Measurements from ENCODE around the gene RNF157.

DNA sequence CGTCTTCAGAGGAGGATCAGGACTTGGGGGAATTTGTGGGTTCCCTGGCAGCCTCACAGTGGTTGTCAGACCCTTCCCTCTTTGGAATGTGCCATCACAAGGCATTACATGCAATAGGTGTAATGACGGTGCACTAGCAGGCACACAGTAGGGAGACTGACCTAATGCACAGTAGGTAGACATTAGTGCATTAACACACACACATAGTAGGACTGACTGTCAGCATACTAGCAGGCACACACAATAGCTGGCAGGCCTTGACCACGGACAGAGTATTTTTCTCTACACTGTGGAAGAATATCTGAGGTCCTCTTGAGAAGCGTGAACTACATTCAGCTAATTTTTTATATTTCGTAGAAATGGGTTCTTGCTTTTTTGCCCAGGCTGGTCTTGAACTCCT, 14.0 kb upstream of the RNF157 start:
- TF ChIP-seq, protein P1, sequence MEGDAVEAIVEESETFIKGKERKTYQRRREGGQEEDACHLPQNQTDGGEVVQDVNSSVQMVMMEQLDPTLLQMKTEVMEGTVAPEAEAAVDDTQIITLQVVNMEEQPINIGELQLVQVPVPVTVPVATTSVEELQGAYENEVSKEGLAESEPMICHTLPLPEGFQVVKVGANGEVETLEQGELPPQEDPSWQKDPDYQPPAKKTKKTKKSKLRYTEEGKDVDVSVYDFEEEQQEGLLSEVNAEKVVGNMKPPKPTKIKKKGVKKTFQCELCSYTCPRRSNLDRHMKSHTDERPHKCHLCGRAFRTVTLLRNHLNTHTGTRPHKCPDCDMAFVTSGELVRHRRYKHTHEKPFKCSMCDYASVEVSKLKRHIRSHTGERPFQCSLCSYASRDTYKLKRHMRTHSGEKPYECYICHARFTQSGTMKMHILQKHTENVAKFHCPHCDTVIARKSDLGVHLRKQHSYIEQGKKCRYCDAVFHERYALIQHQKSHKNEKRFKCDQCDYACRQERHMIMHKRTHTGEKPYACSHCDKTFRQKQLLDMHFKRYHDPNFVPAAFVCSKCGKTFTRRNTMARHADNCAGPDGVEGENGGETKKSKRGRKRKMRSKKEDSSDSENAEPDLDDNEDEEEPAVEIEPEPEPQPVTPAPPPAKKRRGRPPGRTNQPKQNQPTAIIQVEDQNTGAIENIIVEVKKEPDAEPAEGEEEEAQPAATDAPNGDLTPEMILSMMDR (IDR thresholded peaks at IDR 0.05), result no peak
- no peak for TF ChIP-seq POLR2A (IDR thresholded peaks at IDR 0.05)

Measured in thyroid gland (tissue), 4 donors.